Measurements from ENCODE around the gene CRYBG2.
A peak's percentile ranks its signal among the peaks of the same experiment; 100 is the strongest.

Gene CRYBG2

GRCh38 chr1:26370591-26371382 is 16.9 kb upstream of the CRYBG2 start:
- DNase-seq, result peak; percentile 22

- no peak for DNase-seq
Observed at GRCh38 chr1:26368486-26368885, 14.6 kb upstream of the CRYBG2 start.

- DNase-seq, result no peak
Observed at GRCh38 chr1:26368006-26368405, 14.1 kb upstream of the CRYBG2 start.

- no peak for DNase-seq
Observed at GRCh38 chr1:26367441-26367840, 13.5 kb upstream of the CRYBG2 start.

GRCh38 chr1:26364956-26365355 is 11.0 kb upstream of the CRYBG2 start:
- no peak for DNase-seq

- peak; percentile 87 for DNase-seq
Observed at GRCh38 chr1:26363549-26364448, 9.9 kb upstream of the CRYBG2 start.

GRCh38 chr1:26362331-26362730 is 8.4 kb upstream of the CRYBG2 start:
- no peak for DNase-seq

GRCh38 chr1:26361605-26362122 is 7.7 kb upstream of the CRYBG2 start:
- no peak for DNase-seq

GRCh38 chr1:26360807-26361604 is 7.1 kb upstream of the CRYBG2 start:
- no peak for DNase-seq

GRCh38 chr1:26359981-26360806 is 6.3 kb upstream of the CRYBG2 start:
- DNase-seq, result peak; percentile 62

GRCh38 chr1:26358411-26359384 is 4.8 kb upstream of the CRYBG2 start:
- peak; percentile 79 for DNase-seq

GRCh38 chr1:26357121-26357602 is 3.2 kb upstream of the CRYBG2 start:
- no peak for DNase-seq

- DNase-seq, result no peak
Observed at GRCh38 chr1:26356106-26356505, 2.2 kb upstream of the CRYBG2 start.

GRCh38 chr1:26354972-26355371 is 1.0 kb upstream of the CRYBG2 start:
- no peak for DNase-seq

GRCh38 chr1:26353210-26353859 is 595 bp downstream of the CRYBG2 start:
- DNase-seq, result no peak

GRCh38 chr1:26352338-26352679 is 1.6 kb downstream of the CRYBG2 start:
- DNase-seq, result no peak

GRCh38 chr1:26351590-26352337 is 2.2 kb downstream of the CRYBG2 start:
- no peak for DNase-seq

GRCh38 chr1:26350701-26351589 is 3.0 kb downstream of the CRYBG2 start:
- DNase-seq, result no peak

Measured in CD4-positive, alpha-beta T cell treated with Interleukin-10 for 1 hour (primary cell).